HepG2 (cell line): Measurements from ENCODE around the gene OSBPL1A. TPM values are rescaled to one million over a fixed set of nuclear protein-coding genes. Genes with fewer than 3 reads are reported as not detected.

Source experiments
- ATAC-seq: fragments of 200-7000 bp; cut with Tn5 transposase; 3 replicates; pipeline ENCODE4 v1.9.1; 2020; ENCODE audit warnings: mild to moderate bottlenecking, moderate library complexity
- BruUV-seq: library from RNA; stranded (reverse); fragments of 400-500 nt; replicated peaks from 2 replicates; lab custom pipeline; 2021; lab: Mats Ljungman, UMichigan
- CTCF ChIA-PET: fragments of 300-600 bp; formaldehyde crosslinking; extraction: SDS; loops from one replicate; lab custom pipeline; 2021; ENCODE audit warnings: low total read pairs, inconsistent platforms, low intra/inter-chr PET ratio; lab: Yijun Ruan, JAX
- POLR2A ChIA-PET: fragments of 350-600 bp; sonication (Branson Sonifier 250); formaldehyde crosslinking; loops from one replicate; lab custom pipeline; 2020; ENCODE audit warnings: antibody characterized with exemption, inconsistent platforms; lab: Yijun Ruan, JAX
- DNase-seq: peaks from one replicate; pipeline ENCODE4 v3.0.0-alpha.2; 2015; ENCODE audit warnings: low spot score
- FAIRE-seq: peaks from 3 replicates; lab custom pipeline; 2011; peaks lifted over from hg19 to GRCh38; lab: Jason Lieb, UNC
- H2AFZ ChIP-seq: one replicate; pipeline ENCODE4 v1.6.1; 2011; ENCODE audit warnings: low read length, inconsistent platforms
- H3K27ac ChIP-seq: fragments of 300-600 bp; 3 replicates; pipeline ENCODE4 v1.8.0; 2011; ENCODE audit warnings: mixed run types, mild to moderate bottlenecking, mixed read lengths, low read length, inconsistent platforms; ENCODE audit not compliant: insufficient read depth; ENCODE audit errors: extremely low read length
- H3K27me3 ChIP-seq, 2 experiments: fragments of 200-600 bp in 1 of 2; 2 replicates in 1 of 2; 3 replicates in 1 of 2; pipeline versions ENCODE4 v1.6.0 to v1.8.0; 2011; ENCODE audit warnings: low read length in 2 of 2, mild to moderate bottlenecking in 2 of 2, moderate library complexity in 2 of 2, inconsistent platforms in 1 of 2; ENCODE audit not compliant: insufficient read depth in 2 of 2, control insufficient read depth in 1 of 2
- H3K36me3 ChIP-seq, 2 experiments: fragments of 200-600 bp in 1 of 2; replicated peaks in 1 of 2; 2 replicates in 1 of 2; 3 replicates in 1 of 2; pipeline versions ENCODE4 v1.5.1 to v1.8.0; 2011; ENCODE audit warnings: low read length in 2 of 2, inconsistent platforms in 1 of 2; ENCODE audit not compliant: insufficient read depth in 2 of 2, control insufficient read depth in 1 of 2
- H3K4me1 ChIP-seq: 2 replicates; pipeline ENCODE4 v1.5.1; 2012; ENCODE audit warnings: low read length, inconsistent platforms; ENCODE audit not compliant: insufficient read depth
- H3K4me2 ChIP-seq: 2 replicates; pipeline ENCODE4 v1.6.0; 2011; ENCODE audit warnings: low read depth, low read length, inconsistent platforms
- H3K4me3 ChIP-seq, 3 experiments: fragments of 200-600 bp in 1 of 3; sonication (generic), shearing (Covaris generic) in 1 of 3; replicated peaks in 1 of 3; 2 replicates each; pipeline ENCODE4 v1.5.1; 2011 to 2016; ENCODE audit warnings: low read length in 3 of 3, inconsistent platforms in 2 of 3, low read depth in 2 of 3, mild to moderate bottlenecking in 2 of 3, control low read depth in 1 of 3, mixed read lengths in 1 of 3; ENCODE audit not compliant: insufficient read depth in 1 of 3
- H3K79me2 ChIP-seq: one replicate; pipeline ENCODE4 v1.6.1; 2011; ENCODE audit warnings: low read length, inconsistent platforms; ENCODE audit not compliant: insufficient read depth
- H3K9ac ChIP-seq: 2 replicates; pipeline ENCODE4 v1.6.0; 2011; ENCODE audit warnings: mild to moderate bottlenecking, low read depth, low read length, inconsistent platforms; ENCODE audit not compliant: insufficient read depth
- H3K9me3 ChIP-seq: 2 replicates; pipeline ENCODE4 v1.5.1; 2012; ENCODE audit warnings: mild to moderate bottlenecking, low read length
- H4K20me1 ChIP-seq: 2 replicates; pipeline ENCODE4 v1.6.0; 2011; ENCODE audit warnings: inconsistent platforms, mild to moderate bottlenecking, low read length, moderate library complexity; ENCODE audit not compliant: insufficient read depth
- HNF4A ChIP-seq: sonication (generic); formaldehyde crosslinking; IDR thresholded peaks from 2 replicates; pipeline ENCODE4 v1.4.0; 2020; ENCODE audit warnings: missing genetic modification reagents
- MIER2 ChIP-seq: IDR thresholded peaks from 2 replicates; pipeline ENCODE4 v1.6.1; 2016; ENCODE audit warnings: missing biosample characterization, missing genetic modification reagents
- ZNF557 ChIP-seq: sonication (generic); formaldehyde crosslinking; IDR thresholded peaks from 2 replicates; pipeline ENCODE4 v1.4.0; 2020; ENCODE audit warnings: missing genetic modification reagents
- ZUFSP ChIP-seq: sonication (generic); formaldehyde crosslinking; IDR thresholded peaks from 2 replicates; pipeline ENCODE4 v1.9.0; 2021; ENCODE audit warnings: missing genetic modification reagents, mild to moderate bottlenecking, borderline replicate concordance
- WGBS: methylation state at CpG from one replicate; pipeline ENCODE4 v1.1.6; 2017; ENCODE audit warnings: low lambda C conversion rate; 5-methylcytosine and 5-hydroxymethylcytosine counted together
- in situ Hi-C: cut with HindIII; loops from 2 replicates; pipeline ENCODE4 v1.10.0; 2017; ENCODE audit warnings: low pct_unique_long_range_greater_than_20kb; ENCODE audit not compliant: extremely low pct_ligation_motif_present
- intact Hi-C: fragments of 100-400 bp; cut with micrococcal nuclease; formaldehyde crosslinking; loops from one replicate; pipeline ENCODE4 v1.10.0; 2022; ENCODE audit not compliant: unreplicated experiment
- polyA plus RNA-seq, 8 experiments: library from polyadenylated mRNA; depleted of rRNA in 3 of 8; stranded (reverse) in 7 of 8; unstranded in 1 of 8; fragments of >200 nt; fragmentation: Illumina TruSeq in 4 of 8; extraction: Trizol in 4 of 8; gene quantifications; 2 replicates each; pipeline versions ENCODE4 v1.2.1 to v1.2.3, GENCODE V29; 2011 to 2016; ENCODE audit warnings: low read depth in 4 of 8, missing spikeins in 1 of 8, mixed read lengths in 1 of 8; ENCODE audit not compliant: insufficient read depth in 1 of 8
- total RNA-seq, 5 experiments: library from RNA; depleted of rRNA; stranded (reverse); fragments of >200 nt; fragmentation: Illumina TruSeq; extraction: Trizol; gene quantifications; 2 replicates each; pipeline ENCODE4 v1.2.3, GENCODE V29; 2016; ENCODE audit warnings: low read depth in 1 of 5
- TF ChIP-seq, protein P1 (sequence below): sonication (generic); formaldehyde crosslinking; IDR thresholded peaks from 2 replicates; pipeline ENCODE4 v1.8.1; 2023; ENCODE audit warnings: mild to moderate bottlenecking, missing genetic modification reagents, borderline replicate concordance

Gene OSBPL1A
- total and polyA plus RNA-seq, 2 of the 13 experiments (the other 11 are each of a cell fraction or from before 2014, with no cell fraction given): 0.02 TPM; not detected in 1

DNA sequence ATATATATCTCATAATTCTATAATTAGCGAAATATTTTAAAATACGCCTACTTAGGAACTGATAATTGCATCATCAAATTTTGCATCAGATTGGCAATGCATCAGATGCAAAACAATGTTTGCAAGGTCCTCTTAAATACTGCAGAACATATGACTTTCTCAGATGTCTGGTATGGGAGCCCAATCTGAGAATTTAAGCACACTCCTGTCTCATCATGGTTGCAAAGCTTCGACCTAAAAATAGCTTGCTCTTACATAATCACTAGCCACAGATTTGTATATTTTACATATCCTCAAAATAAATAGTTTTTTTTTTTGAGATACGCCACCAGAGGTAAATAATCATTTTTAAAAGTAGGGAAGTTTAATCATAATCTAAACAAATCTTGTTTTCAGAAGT lies 135.5 kb downstream of the OSBPL1A start (continued):
- no peak for TF ChIP-seq MIER2 (CRISPR knock-in tag)

- DNase-seq (no peak), ATAC-seq (no peak), FAIRE-seq (no peak)
- no peak for TF ChIP-seq ZUFSP (CRISPR knock-in tag)
- TF ChIP-seq, protein P1, sequence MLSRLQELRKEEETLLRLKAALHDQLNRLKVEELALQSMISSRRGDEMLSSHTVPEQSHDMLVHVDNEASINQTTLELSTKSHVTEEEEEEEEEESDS (CRISPR knock-in tag): no peak
- no peak for TF ChIP-seq ZNF557
- no peak for TF ChIP-seq HNF4A (CRISPR knock-in tag)
- no peak overlapping the region for H2AFZ ChIP-seq
- ChIA-PET POLR2A (no interaction called here), CTCF (no interaction called here)
- no peaks in the 10 kb centered on the region for H4K20me1 ChIP-seq
- in situ Hi-C loops: no loop called here
- H3K4me2 ChIP-seq: no peak overlapping the region
- H3K4me3 ChIP-seq: no peak overlapping the region
- 30% methylated on average over 6 of the region's 6 CpGs for WGBS
- no peak overlapping the region for H3K9ac ChIP-seq
- no peaks in the 10 kb centered on the region; a peak in 1 of 5 replicates for H3K27me3 ChIP-seq
- no peaks in the 10 kb centered on the region for H3K4me1 ChIP-seq
- H3K36me3 ChIP-seq: no peaks in the 10 kb centered on the region
- H3K79me2 ChIP-seq: no peaks in the 10 kb centered on the region
- no peaks in the 10 kb centered on the region for H3K9me3 ChIP-seq
- H3K27ac ChIP-seq: no peak overlapping the region
- intact Hi-C loops: no loop called here
- BruUV-seq: no TSS peak
Measured at GRCh38 chr18:24259869-24260641, 137.6 kb downstream of the OSBPL1A start.
